ENCODE results near the gene ANKS1B.

DNA sequence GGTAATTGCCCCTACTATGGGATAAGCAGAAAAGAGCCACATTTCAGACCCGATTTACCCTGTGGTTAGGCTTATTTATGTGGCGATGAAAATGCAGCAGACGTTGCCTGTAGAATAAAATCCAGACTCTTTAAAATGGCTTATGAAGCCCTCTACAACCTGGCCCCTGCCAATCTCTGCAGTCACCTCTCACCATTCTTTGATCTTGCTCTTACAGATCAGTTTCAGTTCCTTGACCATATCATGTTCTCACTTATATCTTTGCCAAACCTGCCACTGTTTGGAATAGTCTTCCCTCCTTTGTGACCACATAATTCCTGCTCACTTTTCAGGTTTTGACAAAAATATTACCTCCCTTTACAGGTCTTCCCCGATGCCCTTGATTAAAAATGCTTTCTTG, 601.5 kb downstream of the ANKS1B start:
- no peak for TF ChIP-seq YY1 (IDR thresholded peaks at IDR 0.05; ENCODE audit: insufficient read depth, insufficient read length)
- no peak for TF ChIP-seq ZNF274 (IDR thresholded peaks at IDR 0.05; ENCODE audit: low read depth, low read length)
- no peak for TF ChIP-seq SUZ12 (IDR thresholded peaks at IDR 0.05; ENCODE audit: extremely low read depth, insufficient read depth, insufficient read length)
